GM19324 (cell line): ENCODE data around the gene ATRX.
"Not testable (repeated sequence)": the region's sequence is repeated elsewhere in the genome, so short reads cannot be mapped to it uniquely, and the experiment has no call there.

ENCODE experiments used
- ATAC-seq: cut with Tn5 transposase; IDR thresholded peaks from one replicate; pipeline ENCODE4 v1.9.1; 2021; ENCODE audit warnings: mild to moderate bottlenecking, moderate library complexity; ENCODE audit not compliant: unreplicated experiment, low FRiP score

ATRX gene

DNA sequence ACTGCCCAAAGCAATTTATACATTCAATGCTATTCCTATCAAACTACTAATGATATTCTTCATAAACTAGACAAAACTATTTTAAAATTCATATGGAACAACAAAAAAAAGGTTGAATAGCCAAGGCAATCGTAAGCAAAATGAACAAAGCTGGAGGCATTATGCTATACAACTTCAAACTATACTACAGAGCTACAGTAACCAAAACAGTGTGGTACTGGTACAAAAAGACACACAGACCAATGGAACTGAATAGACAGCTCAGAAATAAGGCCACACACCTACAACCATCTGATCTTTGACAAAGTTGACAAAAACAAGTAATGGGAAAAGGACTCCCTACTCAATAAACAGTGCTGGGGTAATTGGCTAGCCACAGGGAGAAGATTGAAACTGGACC lies 271.8 kb downstream of the ATRX start:
- no peak for ATAC-seq

DNA sequence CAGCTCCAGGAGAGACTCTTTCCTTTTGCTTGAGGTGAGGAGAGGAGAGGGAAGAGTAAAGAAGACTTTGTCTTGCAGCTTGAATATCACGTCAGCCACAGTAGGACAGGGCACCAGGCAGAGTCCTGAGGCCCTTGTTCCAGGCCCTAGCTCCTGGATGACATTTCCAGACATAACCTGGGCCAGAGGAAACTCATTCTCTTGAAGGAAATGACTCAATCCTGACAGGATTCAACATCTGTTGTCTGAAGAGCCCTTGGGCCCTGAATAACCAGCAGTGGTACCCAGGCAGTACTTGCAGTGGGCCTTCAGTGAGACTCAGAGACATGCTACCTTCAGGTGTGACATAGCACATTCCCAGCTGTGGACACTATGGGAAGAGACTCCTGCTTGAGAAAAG lies 276.0 kb downstream of the ATRX start:
- ATAC-seq = no peak

DNA sequence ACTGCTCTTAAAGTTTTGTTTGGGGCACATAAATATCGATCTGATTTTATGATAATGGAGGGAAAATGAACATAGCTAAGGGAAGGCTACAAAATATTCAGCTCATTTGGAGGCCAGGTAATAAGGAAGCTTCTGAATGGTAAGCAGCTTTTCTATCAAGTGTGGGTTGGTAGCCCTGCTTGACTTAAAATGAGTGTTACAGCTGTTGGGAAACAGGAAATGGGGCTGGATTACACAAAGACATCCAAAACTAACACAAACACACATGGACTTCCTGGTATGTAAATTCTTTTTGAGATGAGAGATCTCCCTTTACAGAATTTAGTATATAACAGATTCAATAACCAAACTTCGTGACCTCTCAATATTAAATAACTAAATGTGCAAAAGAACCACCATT lies 280.8 kb downstream of the ATRX start:
- ATAC-seq = no peak

DNA sequence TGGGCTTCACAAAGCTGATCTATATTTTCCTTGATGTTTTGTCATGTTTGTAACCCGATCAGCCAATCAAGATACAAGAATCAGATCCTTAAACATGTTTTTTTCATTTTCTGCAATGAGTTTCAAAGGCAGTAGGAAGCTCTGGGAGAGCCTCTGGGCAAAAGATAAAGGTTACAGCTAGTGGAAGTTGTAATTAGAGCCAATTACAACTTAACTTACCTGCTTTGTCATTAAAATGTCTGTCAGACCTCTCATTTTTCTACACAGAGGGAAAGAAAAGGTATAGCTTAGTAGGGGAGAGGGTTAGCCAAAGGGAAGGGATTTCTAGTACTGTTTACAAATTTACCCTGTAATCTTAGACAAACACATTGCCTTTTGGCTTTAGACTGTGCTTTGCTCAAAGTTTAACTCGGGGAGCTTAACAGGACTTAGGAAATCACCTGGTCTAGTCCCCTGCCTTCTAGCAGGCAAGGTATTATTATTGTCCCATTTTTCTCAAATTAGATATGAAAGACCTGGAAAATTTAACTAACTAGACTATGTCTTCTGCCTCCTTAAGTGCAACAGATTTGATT lies 283.0 kb downstream of the ATRX start:
- no peak for ATAC-seq

DNA sequence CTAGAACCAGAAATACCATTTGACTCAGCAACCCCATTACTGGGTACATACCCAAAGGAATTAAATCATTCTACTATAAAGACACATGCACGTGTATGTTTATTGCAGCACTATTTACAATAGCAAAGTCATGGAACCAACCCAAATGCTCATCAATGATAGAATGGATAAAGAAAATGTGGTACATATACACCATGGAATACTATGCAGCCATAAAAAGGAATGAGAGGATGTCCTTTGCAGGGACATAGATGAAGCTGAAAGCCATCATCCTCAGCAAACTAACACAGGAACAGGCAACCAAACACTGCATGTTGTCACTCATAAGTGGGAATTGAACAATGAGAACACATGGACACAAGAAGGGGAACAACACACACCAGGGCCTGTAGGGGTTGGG lies 285.9 kb downstream of the ATRX start:
- ATAC-seq = not testable (repeated sequence)

DNA sequence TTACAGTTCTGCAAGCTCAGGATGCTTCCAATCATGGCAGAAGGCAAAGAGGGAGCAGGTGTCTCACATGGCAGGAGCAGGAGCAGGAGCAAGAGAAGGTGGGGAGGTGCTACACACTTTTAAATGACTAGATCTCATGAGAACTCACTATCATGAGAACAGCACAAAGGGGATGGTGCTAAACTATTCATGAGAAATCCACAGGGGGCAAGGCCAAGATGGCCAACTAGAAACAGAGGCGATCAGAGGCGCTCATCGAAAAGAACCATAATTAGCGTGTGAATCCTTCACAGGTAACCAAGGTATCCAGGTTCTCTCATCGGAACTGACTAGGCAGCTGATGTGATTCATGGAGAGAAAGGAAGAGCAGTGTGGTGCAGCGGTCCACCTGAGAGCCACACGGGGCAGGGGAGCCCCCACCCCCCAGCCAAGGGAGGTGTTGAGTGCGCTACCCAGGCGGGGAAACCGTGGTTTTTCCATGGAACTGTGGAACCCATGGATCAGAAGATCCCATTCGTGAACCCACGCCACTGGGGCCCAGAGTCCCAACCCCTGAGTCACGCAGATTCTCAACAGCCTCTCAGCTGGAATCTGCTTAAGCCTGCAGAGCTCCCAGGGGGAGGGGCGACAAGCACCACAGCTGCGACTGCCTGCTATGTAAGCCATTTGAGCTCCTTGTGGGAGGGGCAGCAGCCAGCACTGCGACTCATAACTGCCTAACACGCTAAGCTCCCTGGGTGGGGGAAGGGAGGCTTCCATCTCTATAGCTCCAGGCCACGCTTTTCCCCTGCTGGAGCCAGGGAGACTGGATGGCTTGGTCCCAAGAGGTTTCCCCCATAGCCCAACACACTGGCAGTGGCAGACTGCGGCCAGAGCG lies 292.1 kb downstream of the ATRX start:
- ATAC-seq = no peak

DNA sequence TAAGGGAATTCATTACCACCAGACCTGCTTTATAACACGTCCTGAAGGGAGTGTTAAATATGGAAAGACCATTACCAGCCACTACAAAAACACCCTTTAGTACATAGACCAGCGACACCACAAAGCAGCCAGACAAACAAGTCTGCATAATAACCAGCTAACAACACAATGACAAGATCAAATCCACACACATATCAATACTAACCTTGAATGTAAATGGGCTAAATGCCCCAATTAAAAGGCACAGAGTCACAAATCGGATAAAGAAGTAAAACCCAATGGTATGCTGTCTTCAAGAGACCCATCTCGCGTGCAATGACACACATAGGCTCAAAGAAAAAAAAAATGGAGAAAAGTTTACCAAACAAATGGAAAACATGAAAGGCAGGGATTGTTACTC lies 302.0 kb downstream of the ATRX start:
- no peak for ATAC-seq

DNA sequence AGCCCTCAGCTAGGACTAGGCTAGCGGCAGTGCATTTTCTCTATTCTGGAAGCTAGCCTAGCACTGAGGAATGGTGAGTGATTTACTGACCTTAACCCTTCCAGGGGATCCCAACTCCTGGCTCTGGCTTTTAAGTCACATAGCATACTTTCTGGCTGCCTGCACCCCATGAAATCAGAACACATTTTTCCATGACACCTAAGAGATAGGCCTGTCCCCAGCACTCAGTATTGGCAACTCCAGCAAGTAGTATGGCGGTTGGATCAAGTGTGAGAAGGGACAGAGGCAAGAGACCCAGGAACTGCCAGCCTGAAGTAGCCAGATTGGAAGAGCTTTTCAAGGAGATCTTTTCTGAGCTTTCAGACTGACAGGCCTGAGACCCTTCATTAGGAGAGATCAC lies 330.6 kb downstream of the ATRX start:
- ATAC-seq = no peak
